Measurements from ENCODE around the gene METAP1.

The METAP1 gene

DNA sequence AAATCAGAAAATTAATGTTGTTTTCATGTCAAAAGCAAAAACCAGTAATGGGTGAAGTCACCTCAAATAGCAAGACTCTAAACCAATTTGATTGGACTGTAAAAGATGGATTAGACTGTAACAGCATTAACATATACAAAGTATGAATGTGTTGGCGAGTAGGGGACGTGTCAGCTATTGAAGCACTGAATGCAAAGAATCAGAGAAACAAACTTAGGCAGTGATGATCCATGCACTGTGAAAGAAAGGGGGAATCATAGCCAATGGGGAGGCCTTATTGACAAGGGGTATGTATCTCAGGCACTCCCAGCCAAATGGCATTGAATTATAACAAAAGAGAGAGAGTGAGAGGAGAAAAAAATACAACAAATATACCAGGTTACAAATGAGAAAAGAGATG is 36.1 kb upstream of the METAP1 start:
- in situ Hi-C loops (cut with HindIII; ENCODE audit: low sequenced_read_pairs), result no loop called here
- H3K4me3 ChIP-seq (ENCODE audit: low read depth, low read length), result no peak overlapping the region
- TF ChIP-seq, protein P1, sequence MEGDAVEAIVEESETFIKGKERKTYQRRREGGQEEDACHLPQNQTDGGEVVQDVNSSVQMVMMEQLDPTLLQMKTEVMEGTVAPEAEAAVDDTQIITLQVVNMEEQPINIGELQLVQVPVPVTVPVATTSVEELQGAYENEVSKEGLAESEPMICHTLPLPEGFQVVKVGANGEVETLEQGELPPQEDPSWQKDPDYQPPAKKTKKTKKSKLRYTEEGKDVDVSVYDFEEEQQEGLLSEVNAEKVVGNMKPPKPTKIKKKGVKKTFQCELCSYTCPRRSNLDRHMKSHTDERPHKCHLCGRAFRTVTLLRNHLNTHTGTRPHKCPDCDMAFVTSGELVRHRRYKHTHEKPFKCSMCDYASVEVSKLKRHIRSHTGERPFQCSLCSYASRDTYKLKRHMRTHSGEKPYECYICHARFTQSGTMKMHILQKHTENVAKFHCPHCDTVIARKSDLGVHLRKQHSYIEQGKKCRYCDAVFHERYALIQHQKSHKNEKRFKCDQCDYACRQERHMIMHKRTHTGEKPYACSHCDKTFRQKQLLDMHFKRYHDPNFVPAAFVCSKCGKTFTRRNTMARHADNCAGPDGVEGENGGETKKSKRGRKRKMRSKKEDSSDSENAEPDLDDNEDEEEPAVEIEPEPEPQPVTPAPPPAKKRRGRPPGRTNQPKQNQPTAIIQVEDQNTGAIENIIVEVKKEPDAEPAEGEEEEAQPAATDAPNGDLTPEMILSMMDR (IDR thresholded peaks at IDR 0.05; ENCODE audit: low read depth, low read length), result no peak
- no peak for DNase-seq (ENCODE audit: low read depth, low spot score)

DNA sequence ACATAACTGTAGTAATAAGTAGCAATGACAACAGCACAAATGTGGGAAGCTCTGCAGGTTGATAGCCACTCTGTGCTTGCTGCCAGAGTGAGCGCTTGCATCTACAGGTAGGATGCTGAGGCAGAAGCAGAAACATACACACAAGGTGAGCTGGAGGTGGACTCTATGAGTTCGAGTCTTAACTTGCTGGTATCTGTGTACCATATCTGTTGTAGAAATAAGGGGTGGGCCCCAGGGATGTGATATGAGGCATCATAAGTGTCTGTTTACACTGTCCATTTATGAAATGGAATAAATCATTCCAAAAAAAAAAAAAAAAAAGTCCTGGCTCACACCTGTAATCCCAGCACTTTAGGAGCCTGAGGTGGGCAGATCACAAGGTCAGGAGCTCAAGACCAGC is 33.8 kb upstream of the METAP1 start:
- TF ChIP-seq, protein P1 (IDR thresholded peaks at IDR 0.05; ENCODE audit: low read depth, low read length), result no peak
- in situ Hi-C loops (cut with HindIII; ENCODE audit: low sequenced_read_pairs), result no loop called here
- H3K4me3 ChIP-seq (ENCODE audit: low read depth, low read length), result no peak overlapping the region
- no peak for DNase-seq (ENCODE audit: low read depth, low spot score)

DNA sequence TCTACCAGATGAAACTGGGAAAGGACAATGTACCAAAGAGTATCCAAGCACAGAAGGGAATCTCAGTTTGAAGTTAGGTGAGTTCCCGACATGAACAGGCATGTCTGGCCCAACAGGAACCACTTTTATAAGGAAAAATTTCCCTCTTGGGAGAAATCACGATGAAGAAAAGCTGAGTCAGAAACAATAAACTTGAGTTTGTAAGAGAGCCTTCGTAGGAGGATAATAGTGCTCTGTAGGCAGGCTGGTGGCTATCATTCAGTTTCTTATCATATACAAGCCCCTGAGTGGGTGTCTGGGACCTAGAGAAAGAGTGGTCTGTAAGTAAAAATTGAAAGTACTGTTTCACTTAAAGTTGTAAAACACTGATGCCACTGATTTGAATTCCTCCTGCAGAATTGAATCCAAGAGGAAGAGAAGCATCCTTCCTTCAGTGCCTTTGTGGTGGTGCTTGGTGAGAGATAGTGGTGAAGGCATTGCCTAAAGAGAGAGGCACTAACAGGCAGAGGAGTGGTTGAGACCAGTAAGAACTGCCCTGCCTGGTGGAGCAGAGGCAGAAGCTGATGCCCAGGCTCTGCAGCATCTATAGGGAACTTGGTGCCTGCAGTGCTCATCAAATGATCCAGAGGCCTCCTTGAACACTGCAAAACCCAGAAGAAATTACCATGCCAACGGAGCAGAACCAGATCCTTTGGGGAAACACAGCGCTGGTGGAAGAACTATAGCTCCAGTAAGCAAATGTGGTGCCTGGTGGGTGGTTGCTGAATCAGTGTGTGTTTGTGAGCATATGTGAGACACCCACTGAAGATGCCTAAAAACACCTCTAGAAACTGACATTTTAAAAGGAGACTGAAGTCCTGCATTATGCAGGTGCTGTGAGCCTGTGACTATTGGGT is 31.7 kb upstream of the METAP1 start:
- TF ChIP-seq, protein P1 (IDR thresholded peaks at IDR 0.05; ENCODE audit: low read depth, low read length), result no peak
- in situ Hi-C loops (cut with HindIII; ENCODE audit: low sequenced_read_pairs), result no loop called here
- DNase-seq (ENCODE audit: low read depth, low spot score), result peak; percentile 3
- H3K4me3 ChIP-seq (ENCODE audit: low read depth, low read length), result no peak overlapping the region

DNA sequence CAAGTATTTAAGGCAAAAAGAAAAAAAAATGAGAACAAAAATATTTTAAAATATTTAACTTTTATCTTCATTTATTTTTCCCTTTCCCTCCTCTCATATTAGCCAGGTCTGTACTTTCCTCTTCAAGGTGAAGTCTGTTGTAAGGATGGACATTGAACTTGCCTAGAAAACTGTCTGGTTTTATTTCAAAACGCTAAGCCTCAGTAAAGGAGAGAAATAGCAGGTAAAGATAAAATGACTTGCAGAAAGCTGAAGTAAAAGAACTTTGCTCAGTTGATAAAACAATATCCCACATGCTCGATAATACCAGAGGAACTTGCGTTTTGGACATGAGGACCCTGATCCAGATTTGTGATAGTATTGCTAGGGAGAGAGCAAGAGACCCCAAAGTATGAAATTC is 28.6 kb upstream of the METAP1 start:
- no peak overlapping the region for H3K4me3 ChIP-seq (ENCODE audit: low read depth, low read length)
- no peak for DNase-seq (ENCODE audit: low read depth, low spot score)
- in situ Hi-C loops (cut with HindIII; ENCODE audit: low sequenced_read_pairs), result no loop called here
- TF ChIP-seq, protein P1 (IDR thresholded peaks at IDR 0.05; ENCODE audit: low read depth, low read length), result no peak

DNA sequence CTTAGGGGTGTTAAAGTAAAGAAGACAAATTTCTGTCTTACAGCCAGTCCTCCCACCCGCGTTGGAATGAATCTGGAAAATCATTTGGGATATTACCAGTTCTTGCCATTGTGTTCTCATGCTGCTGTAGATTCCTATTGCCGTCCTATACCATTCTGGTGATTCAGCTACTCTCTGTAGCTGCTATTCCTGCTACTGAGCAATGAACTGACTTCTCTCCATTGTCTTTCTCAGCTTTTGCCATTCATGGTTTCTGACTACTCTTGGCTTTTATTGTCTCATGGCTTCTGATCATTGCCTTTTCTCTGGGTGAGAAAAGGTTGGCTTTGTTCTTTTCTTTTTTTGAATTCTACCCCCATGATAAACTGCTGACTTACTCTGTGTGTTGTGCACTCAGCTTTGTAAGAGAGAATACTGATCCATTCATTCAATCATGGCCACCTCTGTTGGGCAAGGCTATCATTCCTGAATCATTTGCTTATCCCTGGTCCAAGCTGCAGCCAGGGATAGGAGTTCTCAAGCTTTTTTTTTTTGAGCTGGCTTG is 27.7 kb upstream of the METAP1 start:
- TF ChIP-seq, protein P1 (IDR thresholded peaks at IDR 0.05; ENCODE audit: low read depth, low read length), result no peak
- in situ Hi-C loops (cut with HindIII; ENCODE audit: low sequenced_read_pairs), result no loop called here
- no peak overlapping the region for H3K4me3 ChIP-seq (ENCODE audit: low read depth, low read length)
- DNase-seq (ENCODE audit: low read depth, low spot score), result no peak

DNA sequence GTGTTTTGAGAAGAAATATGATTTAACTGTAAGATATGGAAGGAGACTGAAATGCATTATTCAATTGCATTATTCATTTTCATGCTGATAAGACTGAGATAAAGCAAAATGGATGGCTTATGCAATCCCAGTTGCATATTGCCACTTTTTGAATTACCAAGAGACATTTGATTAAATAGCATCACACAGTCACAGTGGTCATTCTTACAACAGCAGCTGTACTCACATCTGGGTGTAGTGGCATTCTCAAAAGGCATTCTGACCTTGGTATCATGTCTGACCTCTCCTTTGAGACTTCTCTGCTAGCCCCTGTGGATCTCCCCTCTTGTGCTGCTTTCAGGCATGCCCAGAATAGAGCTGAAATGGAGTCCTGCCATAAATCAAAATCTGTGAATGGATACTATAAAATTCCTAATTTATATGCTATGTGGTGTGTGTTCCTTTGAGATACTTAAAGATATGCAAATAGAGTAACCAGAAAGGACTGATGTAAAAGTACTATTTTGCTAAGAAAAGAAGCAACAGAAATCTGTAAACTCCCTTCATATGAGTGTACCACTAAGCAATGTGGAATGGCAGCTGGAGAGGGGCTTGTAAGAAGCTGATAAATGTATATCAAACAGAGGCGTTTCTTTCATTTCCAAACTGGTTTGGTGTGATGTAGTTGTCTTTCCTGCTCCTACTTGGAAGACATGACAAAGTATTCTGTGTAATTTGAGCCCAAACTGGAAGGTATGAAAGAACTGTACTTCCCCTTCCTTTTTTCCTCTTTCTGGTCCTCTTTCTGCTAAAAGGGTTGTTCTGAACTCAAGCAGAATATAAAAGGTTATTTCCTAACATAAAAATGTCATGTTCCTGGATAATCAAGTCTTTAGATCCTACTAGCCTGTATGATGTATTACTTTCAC is 25.4 kb upstream of the METAP1 start:
- in situ Hi-C loops (cut with HindIII; ENCODE audit: low sequenced_read_pairs), result no loop called here
- no peak overlapping the region for H3K4me3 ChIP-seq (ENCODE audit: low read depth, low read length)
- TF ChIP-seq, protein P1 (IDR thresholded peaks at IDR 0.05; ENCODE audit: low read depth, low read length), result no peak
- no peak for DNase-seq (ENCODE audit: low read depth, low spot score)
